Activated CD4-positive, alpha-beta T cell treated with anti-CD3 and anti-CD28 coated beads, Interleukin-2, amount 50 U/mL, for 24 hours (primary cell): ENCODE measurements around the gene MED26.
"Not testable (repeated sequence)": the region's sequence is repeated elsewhere in the genome, so short reads cannot be mapped to it uniquely, and the experiment has no call there.

Experiments used
- DNase-seq, 2 donors: peaks; one replicate each; pipeline ENCODE4 v3.0.0-alpha.2; 2020; ENCODE audit warnings: low read depth in 1 of 2, low spot score in 1 of 2

MED26 gene

GRCh38 chr19:16575861-16576689 lies 51.9 kb downstream of the MED26 start:
- DNase-seq: no peak

GRCh38 chr19:16575282-16575681 lies 52.7 kb downstream of the MED26 start:
- DNase-seq: no peak

- DNase-seq: no peak
Measured at GRCh38 chr19:16573925-16574324, 54.1 kb downstream of the MED26 start.

DNA sequence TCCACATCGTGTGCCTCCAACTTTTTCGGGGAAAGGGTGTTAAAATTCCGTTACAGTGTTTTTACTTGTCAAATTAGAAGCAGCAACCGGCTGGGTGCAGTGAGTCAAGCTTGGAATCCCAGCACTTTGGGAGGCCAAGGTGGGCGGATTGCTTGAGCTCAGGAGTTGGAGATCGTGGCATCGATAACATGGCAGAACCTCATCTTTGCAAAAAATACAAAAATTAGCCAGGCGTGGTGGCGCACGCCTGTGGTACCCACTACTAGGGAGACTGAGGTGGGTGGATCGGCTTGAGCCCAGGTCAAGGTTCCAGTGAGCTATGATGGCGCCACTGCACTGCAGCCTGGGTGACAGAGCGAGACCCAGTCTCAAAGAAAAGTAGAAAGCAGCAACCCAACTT lies 54.7 kb downstream of the MED26 start:
- no peak for DNase-seq

DNA sequence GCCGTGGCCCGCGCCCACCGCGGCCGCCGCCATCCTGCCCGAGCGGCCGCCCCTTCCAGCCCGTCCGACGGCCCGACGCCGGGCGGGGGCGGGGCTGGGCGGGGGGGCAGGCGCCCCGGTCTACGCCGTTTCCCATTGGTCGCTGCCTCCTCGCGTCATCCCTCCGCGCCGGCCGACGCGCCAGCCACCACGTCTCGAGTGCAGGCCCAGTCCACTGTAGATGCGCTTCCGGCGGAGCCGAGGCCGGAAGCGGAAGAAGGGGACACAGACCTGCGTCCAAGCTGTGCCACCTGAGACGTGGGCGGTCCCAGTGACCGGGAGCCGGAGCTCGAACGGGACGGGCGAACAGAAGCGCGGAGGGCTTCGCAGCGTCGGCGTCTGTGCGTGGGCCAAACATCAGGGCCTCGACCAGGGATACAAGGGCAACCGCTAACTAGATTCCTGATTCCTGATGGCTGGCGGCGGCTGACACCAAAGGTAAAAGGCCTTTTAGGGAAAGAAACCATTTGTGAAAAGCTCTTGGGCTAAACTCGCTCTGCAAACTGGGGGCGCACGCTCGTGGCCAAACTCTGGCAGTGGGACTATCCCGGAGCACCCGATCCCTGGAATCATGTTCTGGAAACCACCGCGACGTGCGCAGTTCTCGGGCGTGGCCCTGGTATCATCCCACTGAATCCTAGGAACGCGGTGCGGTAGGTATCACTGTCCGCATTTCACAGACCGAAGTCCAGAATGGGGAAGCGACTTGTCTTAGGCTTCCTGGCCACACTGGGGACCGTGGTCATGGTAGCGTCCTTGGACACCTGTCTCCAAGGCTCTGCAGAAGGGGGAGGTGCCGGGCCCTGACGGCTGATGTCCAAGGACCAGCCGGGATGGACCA lies 55.4 kb downstream of the MED26 start, which contains the start of gene SLC35E1:
TSS of gene SLC35E1 (minus strand) at position 84 of the 880 bp plus-strand sequence. CDS start at position 33, 51 bp downstream.
- DNase-seq: peak; percentile 83 to 84

- no peak for DNase-seq
Measured at GRCh38 chr19:16571822-16572331, 56.1 kb downstream of the MED26 start.

- no peak for DNase-seq
Measured at GRCh38 chr19:16571283-16571682, 56.7 kb downstream of the MED26 start.

GRCh38 chr19:16569609-16570320 lies 58.2 kb downstream of the MED26 start:
- DNase-seq: no peak

DNA sequence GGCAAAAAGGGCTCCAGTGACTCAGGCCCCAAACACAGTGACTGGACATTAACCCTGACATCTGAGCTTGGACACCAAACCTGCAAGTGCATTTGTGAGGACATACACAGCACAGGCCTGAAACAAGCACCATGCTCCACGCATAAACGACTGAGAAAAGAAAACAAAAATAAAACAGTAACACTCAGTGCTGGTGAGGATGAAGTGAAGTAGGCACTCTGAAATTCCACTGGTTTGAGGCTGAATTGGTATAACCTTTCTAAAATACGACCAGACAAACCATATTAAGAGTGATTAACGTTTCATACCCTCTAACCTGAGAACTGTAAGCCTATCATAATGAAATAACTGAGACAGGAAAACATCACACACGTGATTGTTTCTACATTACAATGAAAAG lies 61.3 kb downstream of the MED26 start:
- DNase-seq: no peak

DNA sequence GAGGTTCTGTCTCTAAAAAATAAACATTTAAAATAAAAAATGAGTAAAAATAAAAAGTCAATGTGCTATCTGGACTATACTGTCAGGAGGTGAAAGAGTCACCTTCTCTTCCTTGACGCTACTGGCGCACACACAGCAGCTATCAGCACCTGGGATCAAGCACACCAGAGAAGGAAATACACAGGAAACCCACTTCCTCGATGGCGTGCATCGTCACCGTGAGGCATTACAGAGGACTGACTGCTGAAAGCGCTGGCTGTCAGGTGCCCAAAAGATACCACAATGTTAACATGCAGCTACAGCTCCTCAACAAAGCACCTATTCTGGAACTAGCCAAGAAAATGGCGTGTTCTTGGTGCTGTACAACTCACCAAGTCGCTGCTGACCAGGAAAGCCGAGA lies 61.8 kb downstream of the MED26 start:
- peak in 1 of 2 donors; percentile 54 for DNase-seq

- no peak for DNase-seq
Measured at GRCh38 chr19:16564842-16565241, 63.2 kb downstream of the MED26 start.

DNA sequence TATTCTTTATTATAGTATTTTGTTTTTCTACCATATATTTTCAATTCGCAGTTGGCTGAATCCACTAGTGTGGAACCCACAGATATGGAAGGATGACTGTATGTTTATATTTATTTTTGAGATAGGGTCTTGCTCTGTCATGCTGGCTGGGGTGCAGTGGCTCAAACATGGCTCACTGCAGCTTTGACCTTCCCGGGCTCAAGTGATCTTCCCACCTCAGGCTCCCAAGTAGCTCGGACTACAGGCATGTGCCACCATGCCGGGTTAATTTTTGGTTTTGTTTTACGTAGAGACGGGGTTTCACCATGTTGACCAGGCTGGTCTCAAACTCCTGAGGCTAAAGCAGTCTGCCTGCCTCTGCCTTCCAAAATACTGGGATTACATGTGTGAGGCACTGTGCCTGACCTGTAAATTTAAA lies 65.4 kb downstream of the MED26 start:
- no peak for DNase-seq

DNA sequence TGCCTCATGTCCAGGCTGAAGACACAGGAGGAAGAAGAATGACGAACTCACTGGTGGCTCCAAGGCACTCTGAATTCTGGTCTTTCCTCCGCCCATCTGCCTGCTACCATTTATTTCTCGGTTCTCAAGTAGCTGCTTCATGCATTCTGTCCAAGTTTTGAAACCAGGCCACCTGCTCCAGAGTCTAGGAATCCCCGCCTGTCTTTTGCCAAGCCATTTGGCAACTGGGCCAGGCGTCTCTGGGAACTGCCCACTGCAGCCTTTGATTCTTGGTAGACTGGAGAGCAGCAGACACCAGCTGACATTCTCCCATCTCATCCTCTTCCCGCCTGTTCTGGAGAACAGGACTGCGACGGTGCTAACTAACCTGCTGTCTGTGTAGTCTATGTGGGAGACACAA lies 66.6 kb downstream of the MED26 start:
- DNase-seq: no peak

DNA sequence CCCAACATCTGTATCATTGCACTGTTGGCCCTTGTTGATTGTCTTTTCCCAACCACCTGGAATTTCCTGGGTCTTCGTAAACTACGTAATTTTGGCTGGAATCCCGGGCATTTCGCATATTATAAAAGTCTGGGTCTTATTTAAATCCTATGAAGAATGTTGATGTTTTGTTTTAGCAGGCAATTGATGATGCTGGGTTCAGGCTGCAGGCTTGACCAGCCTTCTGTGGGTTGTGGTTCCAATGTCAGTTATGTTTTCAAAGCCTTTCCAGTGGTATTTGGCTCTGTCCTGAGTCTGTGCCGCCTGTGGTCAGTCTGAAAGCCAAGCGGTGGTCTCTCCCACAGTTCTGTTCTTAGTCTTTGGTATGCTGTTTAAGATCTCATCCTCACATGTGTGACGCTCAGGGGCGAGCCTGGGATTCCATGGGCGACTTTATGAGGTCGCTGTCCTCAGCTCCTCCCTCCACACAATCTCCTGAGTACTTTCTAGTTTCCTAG lies 68.2 kb downstream of the MED26 start:
- no peak for DNase-seq

GRCh38 chr19:16554776-16555175 lies 73.2 kb downstream of the MED26 start:
- no peak for DNase-seq

DNA sequence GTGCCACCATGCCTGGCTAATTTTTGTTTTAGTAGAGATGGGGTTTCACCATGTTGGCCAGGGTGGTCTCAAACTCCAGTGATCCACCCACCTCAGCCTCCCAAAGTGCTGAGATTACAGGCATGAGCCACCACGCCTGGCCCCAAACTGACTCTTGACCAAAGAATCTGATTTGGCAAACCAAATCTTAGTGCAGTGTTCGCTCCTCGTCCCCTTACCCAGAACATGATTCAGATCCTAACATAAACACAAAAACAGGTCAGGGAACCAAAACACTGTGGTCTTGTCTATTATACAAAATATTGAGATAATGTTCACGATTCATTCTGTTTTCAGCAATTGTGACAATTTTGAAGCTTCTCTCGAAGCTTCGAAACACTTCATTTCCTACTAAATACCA lies 76.1 kb downstream of the MED26 start:
- DNase-seq: not testable (repeated sequence)

DNA sequence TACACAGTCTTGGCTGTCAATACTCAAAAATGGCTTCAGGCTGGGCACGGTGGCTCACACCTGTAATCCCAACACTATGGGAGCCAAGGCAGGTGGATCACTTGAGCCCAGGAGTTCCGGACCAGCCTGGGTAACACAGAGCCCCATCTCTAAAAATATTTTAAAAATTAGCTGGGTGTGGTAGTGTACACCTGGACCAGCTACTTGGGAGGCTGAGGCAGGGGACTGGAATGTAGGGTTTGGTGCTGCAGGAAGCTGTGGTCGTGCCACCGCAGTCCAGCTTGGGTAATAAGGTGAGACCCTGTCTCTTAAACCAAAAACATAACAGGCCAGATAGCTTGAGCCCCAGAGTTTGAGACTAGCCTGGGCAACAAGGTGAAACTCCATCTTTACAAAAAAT lies 79.0 kb downstream of the MED26 start:
- DNase-seq: no peak

- no peak for DNase-seq
Measured at GRCh38 chr19:16544473-16545231, 83.4 kb downstream of the MED26 start.

- DNase-seq: not testable (repeated sequence)
Measured at GRCh38 chr19:16543734-16544133, 84.3 kb downstream of the MED26 start.

DNA sequence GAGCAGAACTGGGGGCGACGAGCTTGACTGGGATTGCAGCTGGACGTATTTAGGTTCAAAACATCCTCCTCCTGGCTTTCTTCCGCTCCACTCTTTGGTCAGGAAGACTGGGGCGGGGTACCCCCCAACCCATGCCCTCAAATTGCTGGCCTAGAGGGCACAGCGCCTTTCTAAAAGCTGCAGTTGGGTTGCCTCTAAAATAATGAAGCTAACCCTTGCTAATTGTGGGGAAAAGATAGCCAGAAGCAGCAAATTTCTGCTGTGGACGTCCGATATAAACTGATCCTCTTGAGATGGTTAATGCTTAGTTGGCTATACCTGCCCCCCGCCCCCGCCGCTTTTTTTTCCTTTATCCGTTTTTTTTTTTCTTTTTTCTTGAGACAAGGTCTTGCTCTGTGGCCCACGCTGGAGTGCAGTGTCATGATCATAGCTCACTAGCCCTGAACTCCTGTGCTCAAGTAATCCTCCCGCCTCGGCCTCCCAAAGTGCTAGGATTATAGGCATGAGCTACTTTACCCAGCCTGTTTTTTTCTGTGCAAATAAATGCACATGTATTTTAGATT lies 85.0 kb downstream of the MED26 start:
- DNase-seq: no peak
